Effector CD4-positive, alpha-beta T cell (primary cell): Measurements from ENCODE around the gene ATAD3B.
A peak's percentile ranks its signal among the peaks of the same experiment; 100 is the strongest.
"Not testable (repeated sequence)": the region's sequence is repeated elsewhere in the genome, so short reads cannot be mapped to it uniquely, and the experiment has no call there.

Experiments used
- DNase-seq: peaks from one replicate; pipeline ENCODE4 v3.0.0-alpha.2; 2020

The ATAD3B gene

DNA sequence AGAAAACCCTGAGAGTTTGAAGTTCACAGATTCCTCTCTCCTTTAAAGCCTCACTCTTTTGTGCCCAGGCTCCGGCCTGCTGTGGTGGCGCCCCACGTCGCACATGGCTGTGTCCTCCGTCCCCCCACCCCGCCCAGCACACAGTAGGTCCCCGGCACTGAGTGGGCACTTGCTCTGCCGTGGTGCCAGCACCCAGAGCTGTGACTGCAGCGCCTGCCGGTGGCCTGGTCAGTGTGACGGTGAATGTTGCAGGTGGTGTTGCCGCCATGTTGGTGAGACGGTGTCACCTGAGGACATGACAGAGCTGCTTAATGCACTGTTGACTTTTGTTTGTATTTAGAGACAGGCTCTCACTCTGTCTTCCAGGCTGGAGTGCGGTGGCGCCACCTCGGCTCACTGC, 18.7 kb upstream of the ATAD3B start:
- no peak for DNase-seq

DNA sequence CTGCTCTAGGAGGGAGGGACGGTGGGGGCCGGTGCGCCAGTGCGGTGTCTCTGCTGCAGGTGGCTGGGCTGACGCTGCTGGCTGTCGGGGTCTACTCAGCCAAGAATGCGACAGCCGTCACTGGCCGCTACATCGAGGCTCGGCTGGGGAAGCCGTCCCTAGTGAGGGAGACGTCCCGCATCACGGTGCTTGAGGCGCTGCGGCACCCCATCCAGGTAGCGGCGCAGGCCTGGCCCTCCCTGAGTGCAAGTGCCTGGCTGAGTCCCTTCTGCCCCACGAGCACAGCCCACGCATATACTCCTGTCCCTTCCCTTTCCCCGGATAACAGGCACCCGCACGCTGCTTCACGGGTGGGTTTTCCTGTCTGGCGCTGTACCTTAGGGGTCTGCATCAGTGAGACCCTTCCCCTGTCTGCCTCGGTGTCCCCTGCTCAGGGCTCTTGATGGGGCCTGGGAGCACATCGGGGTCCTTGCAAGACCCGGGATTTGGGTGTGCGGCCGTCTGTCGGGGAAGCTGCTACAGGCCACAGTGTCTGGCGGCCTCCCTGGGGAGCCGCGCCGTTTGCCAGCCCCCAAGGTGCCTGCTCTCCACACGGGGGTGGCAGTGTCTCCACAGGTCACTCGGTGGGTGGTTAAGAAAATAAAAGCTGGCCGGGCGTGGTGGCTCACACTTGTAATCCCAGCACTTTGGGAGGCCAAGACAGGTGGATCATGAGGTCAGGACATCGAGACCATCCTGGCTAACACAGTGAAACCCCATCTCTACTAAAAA, 17.1 kb upstream of the ATAD3B start:
- DNase-seq, result not testable (repeated sequence)

DNA sequence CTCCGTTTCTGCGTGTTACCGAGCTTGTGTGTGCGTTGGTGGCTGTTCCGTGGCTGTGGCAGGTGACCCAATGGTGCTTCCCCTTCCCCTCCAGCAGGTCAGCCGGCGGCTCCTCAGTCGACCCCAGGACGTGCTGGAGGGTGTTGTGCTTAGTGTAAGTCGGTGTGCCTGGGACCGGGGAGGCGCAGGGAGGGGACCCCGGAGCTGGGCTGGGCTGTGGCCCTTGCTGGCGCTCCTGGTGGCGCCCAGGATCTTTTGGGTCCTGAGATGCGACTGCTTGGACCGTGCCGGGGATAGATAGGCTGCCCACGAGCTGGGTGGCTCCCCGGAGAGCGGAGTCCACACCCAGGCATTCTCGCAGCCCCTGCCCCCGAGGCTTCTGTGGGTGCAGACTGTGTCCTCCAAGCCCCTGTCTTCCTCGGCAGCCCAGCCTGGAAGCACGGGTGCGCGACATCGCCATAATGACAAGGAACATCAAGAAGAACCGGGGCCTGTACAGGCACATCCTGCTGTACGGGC, 16.1 kb upstream of the ATAD3B start:
- no peak for DNase-seq

DNA sequence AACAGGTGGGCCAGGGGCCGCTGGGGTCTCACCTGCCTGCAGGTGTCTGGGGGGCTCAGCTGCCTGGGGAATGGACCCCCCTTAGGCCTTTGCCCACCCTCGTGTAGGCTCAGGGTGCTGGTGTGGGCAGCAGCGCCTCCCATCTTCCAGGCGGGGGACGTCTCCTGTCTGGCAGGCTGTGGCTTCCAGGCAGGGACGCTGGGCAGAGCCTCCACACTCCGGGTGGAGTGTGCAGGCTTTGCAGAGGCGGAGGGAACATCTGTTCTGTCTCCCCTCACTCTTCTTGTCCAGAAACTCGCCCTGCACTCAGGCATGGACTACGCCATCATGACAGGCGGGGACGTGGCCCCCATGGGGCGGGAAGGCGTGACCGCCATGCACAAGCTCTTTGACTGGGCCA, 15.6 kb upstream of the ATAD3B start:
- not testable (repeated sequence) for DNase-seq

DNA sequence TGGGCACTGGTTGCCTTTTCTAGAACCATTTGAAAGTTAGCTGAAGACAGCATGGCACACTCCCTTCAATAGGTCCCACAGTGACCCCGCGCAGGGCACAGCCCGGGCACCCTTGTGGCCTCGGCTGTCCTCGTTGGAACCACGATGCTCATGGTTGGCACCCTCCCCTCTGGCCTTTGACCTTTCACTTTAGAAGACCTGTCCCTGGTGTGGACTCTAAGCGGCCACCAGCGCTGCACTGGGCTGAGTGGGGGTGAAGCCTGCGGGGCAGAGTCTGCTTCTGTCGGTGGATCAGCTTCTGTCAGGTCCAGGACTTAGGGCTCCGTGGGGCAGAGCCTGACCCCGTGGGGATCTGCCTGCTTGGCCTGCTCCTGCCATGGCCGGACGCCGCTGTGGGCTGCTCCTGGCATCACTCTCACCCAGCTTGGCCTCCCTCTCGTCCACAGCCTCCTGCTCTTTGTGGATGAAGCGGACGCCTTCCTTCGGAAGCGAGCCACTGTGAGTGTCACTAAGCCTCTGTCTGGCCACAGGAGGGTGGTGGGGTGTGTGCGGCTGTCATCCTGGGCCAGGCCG, 14.8 kb upstream of the ATAD3B start:
- not testable (repeated sequence) for DNase-seq

DNA sequence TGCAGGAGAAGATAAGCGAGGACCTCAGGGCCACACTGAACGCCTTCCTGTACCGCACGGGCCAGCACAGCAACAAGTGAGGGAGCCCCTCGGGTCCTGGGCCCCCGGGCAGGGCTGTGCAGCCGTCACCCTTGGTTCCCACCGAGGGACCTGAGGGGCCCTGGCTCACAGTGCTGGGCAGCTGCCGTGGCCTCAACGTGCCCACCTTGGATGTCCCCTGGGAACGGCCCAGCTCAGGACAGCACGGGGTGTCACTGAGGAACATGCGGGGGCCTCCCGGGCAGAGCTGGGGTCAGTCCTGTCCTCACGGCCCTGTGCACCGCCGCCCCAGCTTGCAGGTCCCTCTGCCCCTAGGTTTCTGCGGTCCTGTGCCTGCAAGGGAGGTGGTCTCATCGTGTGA, 12.4 kb upstream of the ATAD3B start:
- DNase-seq, result not testable (repeated sequence)

DNA sequence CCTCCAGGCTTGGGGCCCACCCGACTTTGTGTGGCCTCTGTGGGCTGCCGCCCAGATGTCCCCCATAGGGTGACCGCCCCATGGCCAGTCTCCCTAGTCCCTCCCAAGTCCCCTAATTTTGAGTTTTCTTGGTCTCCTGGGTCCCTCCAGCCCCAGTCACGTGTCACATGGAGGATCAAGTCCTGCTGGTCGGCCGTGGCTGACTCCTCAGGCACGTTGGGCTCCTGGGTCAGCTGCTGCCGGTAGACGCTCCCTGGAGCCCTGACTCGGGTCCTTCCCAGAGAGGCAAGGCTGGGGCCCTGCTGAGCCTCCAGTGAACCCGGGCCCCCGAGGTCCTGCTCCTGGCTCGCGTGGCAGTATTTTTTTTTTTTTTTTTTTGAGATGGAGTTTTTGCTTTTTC, 11.9 kb upstream of the ATAD3B start:
- DNase-seq, result not testable (repeated sequence)

DNA sequence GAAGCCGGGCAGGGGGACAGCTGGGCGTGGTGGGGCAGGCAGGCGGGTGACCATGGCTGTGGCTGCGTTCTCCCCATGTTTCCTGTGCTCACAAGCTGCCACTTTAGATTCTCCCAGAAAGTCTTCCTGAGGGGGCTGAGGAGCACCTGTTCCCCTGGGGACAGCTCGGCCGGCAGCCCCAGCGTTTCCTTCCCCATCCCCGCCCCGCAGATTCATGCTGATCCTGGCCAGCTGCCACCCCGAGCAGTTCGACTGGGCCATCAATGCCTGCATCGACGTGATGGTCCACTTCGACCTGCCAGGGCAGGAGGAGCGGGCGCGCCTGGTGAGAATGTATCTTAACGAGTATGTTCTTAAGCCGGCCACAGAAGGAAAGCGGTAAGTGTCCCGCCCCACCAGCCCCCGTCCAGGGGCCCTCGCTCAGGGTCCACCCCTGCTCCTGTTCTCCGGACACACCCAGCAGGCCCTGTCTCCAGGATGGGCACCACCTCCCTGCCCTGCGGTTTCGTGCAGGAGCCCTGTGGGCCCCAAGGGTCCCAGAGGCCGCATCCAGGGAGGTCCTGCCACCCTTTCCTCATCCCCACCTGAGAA, 10.9 kb upstream of the ATAD3B start:
- DNase-seq, result no peak

DNA sequence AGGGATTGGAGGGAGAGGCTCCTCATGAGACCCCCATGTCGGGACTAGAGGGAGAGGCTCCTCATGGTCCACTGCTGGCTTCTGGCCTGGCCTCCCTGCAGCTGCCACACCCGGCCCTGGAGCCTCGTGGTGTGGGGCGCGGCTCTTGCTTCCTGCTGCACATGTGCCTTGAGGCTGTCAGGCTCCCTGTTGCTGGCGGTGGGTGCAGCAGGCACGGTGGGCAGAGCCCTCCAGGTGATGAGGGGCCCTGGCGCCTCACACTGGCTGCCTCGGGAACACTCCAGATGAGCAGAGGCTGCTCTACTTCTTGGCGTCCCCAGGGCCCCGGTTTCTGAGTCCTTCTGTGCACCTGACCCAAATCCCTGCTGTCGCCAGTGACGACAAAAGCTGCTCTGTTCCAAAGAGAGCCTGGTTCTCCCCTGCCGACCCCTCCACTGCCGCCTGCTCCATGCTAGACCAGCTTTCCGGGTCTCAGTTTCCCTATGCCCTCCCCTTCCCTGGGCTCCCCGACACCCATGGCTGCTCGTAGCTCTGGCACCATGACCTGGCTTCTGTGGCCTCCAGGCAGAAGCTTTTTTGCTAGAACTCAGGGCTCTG, 9.7 kb upstream of the ATAD3B start:
- DNase-seq, result no peak

DNA sequence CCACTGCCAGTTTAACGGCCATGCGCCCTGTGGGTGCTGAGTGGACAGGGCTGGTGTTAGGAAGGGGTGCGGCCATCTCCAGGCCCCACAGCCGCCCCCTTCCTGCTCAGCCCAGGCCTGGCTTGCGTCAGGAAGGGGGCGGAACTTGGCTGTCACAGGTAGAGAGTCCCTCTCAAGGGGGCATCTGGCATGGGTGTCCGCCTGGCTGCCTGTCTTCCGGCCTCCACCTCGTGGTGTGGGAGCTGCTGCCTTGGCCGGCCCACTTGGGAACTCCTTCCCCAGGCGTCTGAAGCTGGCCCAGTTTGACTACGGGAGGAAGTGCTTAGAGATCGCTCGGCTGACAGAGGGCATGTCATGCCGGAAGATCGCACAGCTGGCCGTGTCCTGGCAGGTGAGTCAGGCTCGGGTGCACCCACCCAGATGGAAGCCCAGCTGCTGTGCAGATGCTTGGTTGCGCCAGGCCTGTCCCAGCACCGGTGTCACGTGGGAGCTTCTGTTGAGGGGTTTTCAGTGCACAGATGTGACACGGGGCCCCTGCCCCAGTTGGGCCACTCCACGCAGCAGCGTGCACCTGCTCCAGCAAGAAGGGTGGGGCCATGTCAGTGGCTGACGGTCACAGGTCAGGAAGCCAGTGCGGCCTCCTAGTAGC, 9.1 kb upstream of the ATAD3B start:
- DNase-seq, result no peak

DNA sequence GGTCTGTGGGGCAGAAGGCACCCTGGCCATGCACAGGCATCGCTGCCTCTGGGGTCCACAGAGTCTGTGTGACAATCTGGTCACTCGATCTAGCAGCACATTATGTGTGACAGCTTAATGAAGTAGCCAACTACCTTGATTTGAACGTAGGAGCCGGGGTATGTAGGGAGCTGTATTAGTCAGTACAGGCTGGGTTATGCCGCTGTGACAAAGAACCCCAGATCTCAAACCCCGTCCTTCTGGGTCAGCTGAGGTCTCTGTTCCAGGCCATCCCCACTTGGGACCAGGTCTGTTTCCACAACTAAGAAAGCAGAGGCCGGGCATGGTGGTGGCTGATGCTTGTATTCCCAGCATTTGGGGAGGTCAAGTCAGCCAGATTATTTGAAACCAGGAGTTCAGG, 8.3 kb upstream of the ATAD3B start:
- DNase-seq, result no peak

DNA sequence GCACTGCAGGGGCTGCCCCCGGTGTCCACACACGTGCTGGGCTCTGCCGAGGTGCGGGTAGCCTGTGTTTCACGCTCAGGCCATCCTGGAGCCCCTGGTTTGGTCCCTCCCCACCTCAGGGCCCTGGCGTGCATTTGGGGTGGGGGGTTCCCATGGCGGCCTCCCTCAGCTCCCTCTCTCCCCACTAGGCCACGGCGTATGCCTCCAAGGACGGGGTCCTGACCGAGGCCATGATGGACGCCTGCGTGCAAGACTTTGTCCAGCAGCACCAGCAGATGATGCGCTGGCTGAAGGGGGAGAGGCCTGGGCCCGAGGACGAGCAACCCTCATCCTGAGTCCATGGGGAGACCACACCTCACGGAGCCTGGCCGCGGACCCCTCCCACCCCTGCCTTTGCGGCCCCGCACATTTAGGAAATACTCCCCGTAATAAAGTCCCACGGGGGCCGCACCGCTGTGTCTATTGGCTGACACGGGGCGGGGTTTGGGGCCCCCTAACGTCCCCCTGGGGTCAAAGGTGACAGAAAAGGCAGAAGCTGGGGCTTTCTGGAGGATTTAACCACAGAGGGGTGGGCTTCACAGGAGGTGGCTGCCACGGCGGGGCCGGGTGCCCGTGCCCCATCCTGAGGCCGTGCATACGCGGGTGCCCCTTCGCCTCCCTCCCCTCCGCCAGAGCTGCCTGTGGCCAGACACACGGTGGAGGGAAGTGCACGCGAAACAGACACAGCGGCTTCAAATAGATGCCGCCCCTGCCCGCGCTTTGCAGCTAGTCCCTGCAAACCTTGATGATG, 3.2 kb upstream of the ATAD3B start:
- not testable (repeated sequence) for DNase-seq

DNA sequence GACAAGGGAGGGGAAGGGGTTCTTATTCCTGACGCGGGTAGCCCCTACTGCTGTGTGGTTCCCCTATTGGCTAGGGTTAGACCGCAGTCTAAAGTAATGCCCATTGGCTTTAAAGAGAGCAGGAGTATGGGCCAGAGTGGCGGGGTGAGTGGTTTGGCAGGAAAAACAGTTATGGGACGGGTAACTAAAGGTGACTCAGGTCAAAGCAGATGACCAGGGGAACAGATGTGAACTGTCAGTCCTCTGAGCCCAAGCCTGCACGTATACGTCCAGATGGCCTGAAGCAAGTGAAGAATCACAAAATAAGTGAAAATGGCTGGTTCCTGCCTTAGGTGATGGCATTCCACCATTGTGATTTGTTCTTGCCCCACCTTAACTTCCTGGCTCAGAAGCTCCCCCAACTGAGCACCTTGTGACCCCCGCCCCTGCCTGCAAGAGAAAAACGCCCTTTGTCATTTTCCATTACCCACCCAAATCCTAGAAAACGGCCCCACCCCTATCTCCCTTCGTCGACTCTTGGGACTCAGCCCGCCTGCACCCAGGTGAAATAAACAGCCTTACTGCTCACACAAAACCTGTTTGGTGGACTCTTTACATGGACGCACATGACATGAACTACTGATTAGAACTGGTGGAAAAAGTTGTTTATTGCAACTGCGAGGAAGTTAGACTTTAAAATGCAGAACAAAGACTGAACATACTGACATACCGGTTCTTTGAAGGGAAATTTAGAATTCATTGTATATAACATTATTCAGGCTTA, 758 bp upstream of the ATAD3B start:
- no peak for DNase-seq

DNA sequence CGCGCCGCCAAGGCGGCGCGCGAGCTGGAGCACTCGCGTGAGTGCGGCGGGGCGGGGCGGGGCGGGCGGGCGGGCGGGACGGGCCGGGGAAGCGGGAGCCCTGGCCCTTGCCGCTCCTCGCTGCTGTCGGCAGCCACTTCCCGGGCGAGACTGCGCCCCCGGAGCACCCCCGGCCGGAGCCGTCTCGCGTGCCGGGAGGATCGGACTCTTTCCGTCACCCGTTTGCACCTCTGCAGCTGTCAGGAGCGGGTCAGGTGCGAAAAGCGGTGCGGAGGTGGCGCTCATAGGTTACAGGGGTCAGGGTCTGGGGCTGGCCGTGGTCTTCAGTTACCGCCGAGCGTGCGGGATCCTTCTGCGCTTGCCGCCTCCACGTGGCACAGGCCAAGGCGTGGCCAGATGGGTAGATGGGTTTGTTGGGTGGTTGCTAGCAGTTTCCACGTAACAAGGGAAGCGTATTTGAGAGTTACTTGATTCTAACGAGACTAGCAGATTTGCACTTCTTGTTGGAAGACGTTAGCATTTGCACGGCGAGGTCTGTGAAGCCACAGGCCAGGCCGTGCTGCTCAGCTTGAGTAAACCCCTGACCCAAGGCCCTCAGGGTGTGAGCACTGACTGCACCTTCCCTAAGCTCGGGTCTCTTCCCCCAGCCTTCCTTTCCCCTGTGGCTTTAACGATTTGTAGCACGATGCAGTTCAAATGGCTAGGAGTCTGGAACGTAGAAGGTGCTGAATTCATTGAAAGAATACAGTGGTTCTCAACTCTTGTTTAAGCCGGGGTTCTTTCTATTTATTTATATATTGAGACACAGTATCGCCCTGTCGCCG, 700 bp downstream of the ATAD3B start:
- peak; percentile 11 for DNase-seq

DNA sequence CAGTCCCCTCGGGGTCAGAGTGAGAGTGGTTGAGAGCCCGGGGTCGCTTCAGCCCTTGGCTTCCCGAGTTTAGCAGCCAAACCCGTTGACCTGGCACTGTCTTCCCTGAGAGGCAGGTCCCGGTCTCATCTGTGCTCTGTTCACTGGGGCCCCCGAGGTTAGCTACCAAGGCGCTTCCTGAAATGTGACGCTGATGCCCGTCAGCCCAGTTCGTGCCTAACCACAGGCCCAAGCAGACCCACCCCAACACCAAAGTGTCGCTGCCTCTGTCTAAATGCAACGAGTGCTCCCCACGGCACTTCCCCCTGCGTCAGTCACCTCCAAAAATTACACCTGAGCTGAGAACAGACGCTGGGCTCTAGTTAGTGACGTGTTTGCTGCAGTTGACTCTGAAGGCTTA, 4.4 kb downstream of the ATAD3B start:
- not testable (repeated sequence) for DNase-seq

DNA sequence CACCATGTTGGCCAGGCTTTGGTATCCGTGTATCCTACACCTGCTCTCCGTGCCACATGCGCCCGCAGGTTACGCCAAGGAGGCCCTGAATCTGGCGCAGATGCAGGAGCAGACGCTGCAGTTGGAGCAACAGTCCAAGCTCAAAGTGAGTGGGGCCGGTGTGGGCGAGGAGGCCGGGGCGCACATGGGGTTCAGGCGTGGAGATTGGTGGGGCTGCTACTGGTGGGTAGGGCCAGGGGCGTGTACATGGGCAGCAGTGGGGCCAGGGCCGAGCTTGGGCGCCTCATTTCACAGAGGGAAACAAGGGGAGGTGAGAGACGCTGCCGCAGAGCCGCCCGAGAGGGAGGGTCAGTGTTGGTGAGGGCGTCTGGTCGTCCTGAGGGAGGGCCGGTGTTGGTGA, 5.6 kb downstream of the ATAD3B start:
- DNase-seq, result no peak

DNA sequence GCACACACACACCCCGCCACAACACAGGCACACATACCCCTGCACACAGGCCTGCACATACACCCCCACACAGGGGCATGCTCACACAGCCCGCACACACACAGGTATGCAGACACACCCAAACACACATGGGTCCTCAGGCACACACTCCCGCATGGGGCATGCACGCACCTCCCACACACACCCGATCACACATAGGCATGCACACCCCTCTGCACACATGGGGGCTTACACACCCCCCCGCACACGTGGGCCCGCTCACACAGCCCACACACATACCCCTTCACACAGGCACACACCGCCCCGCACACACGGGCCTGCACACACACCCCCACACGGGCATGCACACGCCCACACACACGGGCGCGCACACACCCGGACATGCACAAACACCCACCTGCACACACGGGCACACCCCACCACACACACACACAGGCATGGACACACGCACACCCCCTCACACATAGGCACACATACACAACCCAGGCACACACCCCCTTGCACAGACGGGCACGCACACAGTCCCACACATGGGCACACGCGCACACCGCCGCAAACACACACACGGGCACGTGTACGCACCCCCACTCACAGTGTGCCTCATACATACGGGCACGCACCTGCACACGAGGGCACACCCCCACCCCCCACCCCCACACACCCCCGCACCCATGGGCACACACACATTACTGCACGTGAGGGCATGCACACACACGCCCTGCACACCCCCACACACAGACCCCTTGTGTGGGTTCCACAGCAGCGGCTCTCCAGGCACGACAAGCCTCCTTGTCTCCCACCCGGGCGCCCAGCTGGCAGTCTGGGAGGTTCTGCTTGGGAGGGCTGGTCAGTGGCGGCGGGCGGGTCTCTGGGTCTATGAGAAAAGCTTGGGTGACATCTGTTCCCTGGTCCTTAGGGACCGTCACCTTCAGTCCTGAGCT, 8.3 kb downstream of the ATAD3B start:
- no peak for DNase-seq

DNA sequence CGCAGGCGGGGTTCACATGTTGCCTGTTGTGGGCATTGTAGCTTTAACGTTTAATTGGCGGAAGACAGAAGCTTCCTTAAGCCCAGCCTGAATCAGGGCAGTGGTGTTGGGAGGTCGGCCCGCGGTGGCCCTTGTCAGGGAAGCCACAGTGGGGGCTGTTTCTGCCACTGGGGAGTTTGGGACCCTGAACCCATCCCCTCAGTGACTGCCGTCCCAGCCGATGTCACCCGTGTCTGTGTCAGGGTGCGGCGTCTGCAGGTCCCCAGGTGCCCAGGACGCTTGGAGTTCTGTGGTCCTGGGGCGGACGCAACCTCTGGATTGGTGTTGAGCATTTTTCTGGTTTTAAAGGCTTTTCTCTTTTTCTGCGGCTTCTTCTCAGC, 8.9 kb downstream of the ATAD3B start:
- not testable (repeated sequence) for DNase-seq

DNA sequence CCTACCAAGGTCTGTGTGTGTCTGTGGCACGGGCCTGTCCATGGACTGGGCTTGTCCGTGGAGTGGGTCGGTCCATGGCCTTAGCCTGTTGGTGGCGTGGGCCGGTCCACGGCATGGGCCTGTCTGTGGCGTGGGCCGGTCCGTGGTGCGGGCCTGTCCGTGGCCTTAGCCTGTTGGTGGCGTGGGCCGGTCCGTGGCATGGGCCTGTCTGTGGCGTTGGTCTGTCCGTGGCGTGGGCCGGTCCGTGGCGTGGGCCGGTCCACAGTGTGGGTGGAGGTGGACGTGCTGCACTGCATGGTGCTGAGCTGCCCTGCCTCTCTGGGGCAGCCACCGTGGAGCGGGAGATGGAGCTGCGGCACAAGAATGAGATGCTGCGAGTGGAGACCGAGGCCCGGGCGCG, 10.2 kb downstream of the ATAD3B start:
- DNase-seq, result not testable (repeated sequence)
